ENCODE measurements around the gene DTNB. TPM values are rescaled to one million over a fixed set of nuclear protein-coding genes. Genes with fewer than 3 reads are reported as not detected.

The DTNB gene
- total and polyA plus RNA-seq, 10 of the 15 experiments (the other 5 are each of a cell fraction or from before 2014, with no cell fraction given), result 4.5 to 30.6 (median 11.9) TPM

DNA sequence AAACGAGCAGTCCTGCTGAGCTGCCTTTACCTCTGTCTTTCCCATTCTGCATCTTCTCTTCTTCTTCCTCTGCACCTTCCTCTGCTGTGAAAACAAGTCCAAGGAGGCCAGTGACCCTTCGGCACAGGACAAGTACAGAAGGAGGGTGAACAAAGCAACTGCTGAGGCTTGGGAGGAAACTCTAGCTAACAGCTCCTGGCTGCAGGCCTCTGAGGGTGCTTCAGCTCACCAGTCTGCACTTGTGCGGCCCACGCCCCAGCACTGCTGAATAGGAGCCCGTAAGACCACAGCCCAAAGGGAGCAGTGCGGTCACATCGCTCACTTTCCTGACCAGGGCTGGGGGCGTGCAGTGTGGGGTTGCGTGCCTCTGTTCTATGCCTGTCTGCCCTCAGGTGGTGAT is 289.6 kb downstream of the DTNB start (continued):
- TF ChIP-seq STAT1 (conservative IDR thresholded peaks at IDR 0.05) (no peak), CBX5 (IDR thresholded peaks at IDR 0.05; ENCODE audit: low read depth) (no peak)

DNA sequence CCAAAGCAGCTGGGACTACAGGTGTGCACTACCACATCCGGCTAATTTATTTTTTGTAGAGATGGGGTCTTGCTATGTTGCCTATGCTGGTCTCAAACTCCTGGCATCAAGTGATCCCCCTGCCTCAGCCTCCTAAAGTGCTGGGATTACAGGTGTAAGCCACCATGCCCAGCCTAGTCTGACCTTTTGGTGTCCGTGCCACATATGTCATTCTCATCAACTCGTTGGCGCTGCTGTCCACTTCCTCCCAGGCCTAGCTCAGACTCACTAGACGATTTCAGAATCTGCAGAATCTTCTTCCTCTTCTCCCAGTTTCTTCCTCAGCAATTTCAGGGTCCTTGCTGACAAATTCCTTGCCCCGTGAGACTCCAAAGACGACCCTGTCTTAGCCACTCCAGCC is 291.9 kb downstream of the DTNB start:
- Histone ChIP-seq H3K79me2 (ENCODE audit: control insufficient read depth, insufficient read depth, low read length) (no peaks in the 10 kb centered on the region), H3K9me3 (replicated peaks; ENCODE audit: control insufficient read depth, insufficient read depth, low read length) (no peaks in the 10 kb centered on the region; the same call in 2 of the 3 replicates), H3K36me3 (ENCODE audit: control insufficient read depth in 2 of 2, insufficient read depth in 2 of 2, low read length in 1 of 2) (no peaks in the 10 kb centered on the region), H3K4me1 (ENCODE audit: control insufficient read depth, insufficient read depth, low read length) (peaks cover 35% of the 10 kb centered on the region), H3K27ac (ENCODE audit: control insufficient read depth, insufficient read depth) (no peak overlapping the region), H3K4me2 (ENCODE audit: control insufficient read depth, insufficient read depth) (no peak overlapping the region), H3K9ac (ENCODE audit: control insufficient read depth, insufficient read depth, low read length) (no peak overlapping the region), H3K27me3 (replicated peaks in 1 of 2; ENCODE audit: control insufficient read depth in 2 of 2, insufficient read depth in 2 of 2, low read length in 1 of 2) (no peaks in the 10 kb centered on the region), H4K20me1 (ENCODE audit: control insufficient read depth, insufficient read depth) (no peaks in the 10 kb centered on the region), H3K4me3 (no peak overlapping the region), H2AFZ (ENCODE audit: control insufficient read depth, low read depth, low read length) (no peak overlapping the region)
- SMC1A ChIA-PET (ENCODE audit: uncharacterized antibody, unreplicated experiment), result interaction anchor here (1.0 to 13.4 kb wide), 8 partner anchors 8 to 283 kb away, joined by 3 to 92 read pairs (median 4); no protein-coding TSS in a partner anchor
- DNase-seq (ENCODE audit: low read depth, low spot score), result no peak
- CTCF ChIA-PET, result interaction anchor here (1.0 to 8.5 kb wide), 5 partner anchors 11 to 38 kb away, joined by 3 to 126 read pairs (median 5); no protein-coding TSS in a partner anchor
- no TSS peak for BruUV-seq (replicated peaks)
- intact Hi-C loops (cut with micrococcal nuclease; ENCODE audit: unreplicated experiment) (no loop called here), in situ Hi-C loops (cut with MboI) (no loop called here)
- TF ChIP-seq, protein P1, sequence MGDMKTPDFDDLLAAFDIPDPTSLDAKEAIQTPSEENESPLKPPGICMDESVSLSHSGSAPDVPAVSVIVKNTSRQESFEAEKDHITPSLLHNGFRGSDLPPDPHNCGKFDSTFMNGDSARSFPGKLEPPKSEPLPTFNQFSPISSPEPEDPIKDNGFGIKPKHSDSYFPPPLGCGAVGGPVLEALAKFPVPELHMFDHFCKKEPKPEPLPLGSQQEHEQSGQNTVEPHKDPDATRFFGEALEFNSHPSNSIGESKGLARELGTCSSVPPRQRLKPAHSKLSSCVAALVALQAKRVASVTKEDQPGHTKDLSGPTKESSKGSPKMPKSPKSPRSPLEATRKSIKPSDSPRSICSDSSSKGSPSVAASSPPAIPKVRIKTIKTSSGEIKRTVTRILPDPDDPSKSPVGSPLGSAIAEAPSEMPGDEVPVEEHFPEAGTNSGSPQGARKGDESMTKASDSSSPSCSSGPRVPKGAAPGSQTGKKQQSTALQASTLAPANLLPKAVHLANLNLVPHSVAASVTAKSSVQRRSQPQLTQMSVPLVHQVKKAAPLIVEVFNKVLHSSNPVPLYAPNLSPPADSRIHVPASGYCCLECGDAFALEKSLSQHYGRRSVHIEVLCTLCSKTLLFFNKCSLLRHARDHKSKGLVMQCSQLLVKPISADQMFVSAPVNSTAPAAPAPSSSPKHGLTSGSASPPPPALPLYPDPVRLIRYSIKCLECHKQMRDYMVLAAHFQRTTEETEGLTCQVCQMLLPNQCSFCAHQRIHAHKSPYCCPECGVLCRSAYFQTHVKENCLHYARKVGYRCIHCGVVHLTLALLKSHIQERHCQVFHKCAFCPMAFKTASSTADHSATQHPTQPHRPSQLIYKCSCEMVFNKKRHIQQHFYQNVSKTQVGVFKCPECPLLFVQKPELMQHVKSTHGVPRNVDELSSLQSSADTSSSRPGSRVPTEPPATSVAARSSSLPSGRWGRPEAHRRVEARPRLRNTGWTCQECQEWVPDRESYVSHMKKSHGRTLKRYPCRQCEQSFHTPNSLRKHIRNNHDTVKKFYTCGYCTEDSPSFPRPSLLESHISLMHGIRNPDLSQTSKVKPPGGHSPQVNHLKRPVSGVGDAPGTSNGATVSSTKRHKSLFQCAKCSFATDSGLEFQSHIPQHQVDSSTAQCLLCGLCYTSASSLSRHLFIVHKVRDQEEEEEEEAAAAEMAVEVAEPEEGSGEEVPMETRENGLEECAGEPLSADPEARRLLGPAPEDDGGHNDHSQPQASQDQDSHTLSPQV (IDR thresholded peaks at IDR 0.05), result no peak
- TF ChIP-seq, protein P2, sequence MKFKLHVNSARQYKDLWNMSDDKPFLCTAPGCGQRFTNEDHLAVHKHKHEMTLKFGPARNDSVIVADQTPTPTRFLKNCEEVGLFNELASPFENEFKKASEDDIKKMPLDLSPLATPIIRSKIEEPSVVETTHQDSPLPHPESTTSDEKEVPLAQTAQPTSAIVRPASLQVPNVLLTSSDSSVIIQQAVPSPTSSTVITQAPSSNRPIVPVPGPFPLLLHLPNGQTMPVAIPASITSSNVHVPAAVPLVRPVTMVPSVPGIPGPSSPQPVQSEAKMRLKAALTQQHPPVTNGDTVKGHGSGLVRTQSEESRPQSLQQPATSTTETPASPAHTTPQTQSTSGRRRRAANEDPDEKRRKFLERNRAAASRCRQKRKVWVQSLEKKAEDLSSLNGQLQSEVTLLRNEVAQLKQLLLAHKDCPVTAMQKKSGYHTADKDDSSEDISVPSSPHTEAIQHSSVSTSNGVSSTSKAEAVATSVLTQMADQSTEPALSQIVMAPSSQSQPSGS (IDR thresholded peaks at IDR 0.05; ENCODE audit: low read length), result no peak
- TF ChIP-seq ATF7 (IDR thresholded peaks at IDR 0.05; ENCODE audit: low read depth), result no peak
- TF ChIP-seq RCOR1 (conservative IDR thresholded peaks at IDR 0.05; ENCODE audit: low read depth, low read length), result no peak
- no peak for TF ChIP-seq RBBP5 (conservative IDR thresholded peaks at IDR 0.05)
- TF ChIP-seq CBX5 (IDR thresholded peaks at IDR 0.05; ENCODE audit: low read depth), result no peak
- TF ChIP-seq, protein P3, sequence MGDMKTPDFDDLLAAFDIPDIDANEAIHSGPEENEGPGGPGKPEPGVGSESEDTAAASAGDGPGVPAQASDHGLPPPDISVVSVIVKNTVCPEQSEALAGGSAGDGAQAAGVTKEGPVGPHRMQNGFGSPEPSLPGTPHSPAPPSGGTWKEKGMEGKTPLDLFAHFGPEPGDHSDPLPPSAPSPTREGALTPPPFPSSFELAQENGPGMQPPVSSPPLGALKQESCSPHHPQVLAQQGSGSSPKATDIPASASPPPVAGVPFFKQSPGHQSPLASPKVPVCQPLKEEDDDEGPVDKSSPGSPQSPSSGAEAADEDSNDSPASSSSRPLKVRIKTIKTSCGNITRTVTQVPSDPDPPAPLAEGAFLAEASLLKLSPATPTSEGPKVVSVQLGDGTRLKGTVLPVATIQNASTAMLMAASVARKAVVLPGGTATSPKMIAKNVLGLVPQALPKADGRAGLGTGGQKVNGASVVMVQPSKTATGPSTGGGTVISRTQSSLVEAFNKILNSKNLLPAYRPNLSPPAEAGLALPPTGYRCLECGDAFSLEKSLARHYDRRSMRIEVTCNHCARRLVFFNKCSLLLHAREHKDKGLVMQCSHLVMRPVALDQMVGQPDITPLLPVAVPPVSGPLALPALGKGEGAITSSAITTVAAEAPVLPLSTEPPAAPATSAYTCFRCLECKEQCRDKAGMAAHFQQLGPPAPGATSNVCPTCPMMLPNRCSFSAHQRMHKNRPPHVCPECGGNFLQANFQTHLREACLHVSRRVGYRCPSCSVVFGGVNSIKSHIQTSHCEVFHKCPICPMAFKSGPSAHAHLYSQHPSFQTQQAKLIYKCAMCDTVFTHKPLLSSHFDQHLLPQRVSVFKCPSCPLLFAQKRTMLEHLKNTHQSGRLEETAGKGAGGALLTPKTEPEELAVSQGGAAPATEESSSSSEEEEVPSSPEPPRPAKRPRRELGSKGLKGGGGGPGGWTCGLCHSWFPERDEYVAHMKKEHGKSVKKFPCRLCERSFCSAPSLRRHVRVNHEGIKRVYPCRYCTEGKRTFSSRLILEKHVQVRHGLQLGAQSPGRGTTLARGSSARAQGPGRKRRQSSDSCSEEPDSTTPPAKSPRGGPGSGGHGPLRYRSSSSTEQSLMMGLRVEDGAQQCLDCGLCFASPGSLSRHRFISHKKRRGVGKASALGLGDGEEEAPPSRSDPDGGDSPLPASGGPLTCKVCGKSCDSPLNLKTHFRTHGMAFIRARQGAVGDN (IDR thresholded peaks at IDR 0.05), result no peak
- TF ChIP-seq ZSCAN29 (IDR thresholded peaks at IDR 0.05), result no peak
- no peak for TF ChIP-seq KAT2A (conservative IDR thresholded peaks at IDR 0.05; ENCODE audit: control insufficient read depth, low read depth, low read length)
- no peak for TF ChIP-seq MEF2B (IDR thresholded peaks at IDR 0.05; ENCODE audit: partially characterized antibody, poor library complexity, severe bottlenecking)
- no peak for TF ChIP-seq SMARCA5 (IDR thresholded peaks at IDR 0.05)
- TF ChIP-seq BMI1 (IDR thresholded peaks at IDR 0.05; ENCODE audit: borderline replicate concordance), result no peak
- TF ChIP-seq, protein P4, sequence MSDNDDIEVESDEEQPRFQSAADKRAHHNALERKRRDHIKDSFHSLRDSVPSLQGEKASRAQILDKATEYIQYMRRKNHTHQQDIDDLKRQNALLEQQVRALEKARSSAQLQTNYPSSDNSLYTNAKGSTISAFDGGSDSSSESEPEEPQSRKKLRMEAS (IDR thresholded peaks at IDR 0.05; ENCODE audit: low read depth, low read length), result no peak
- POLR2A ChIA-PET, result interaction anchor here (0.6 to 8.6 kb wide), 6 partner anchors 9 to 178 kb away, joined by 3 to 73 read pairs (median 6); no protein-coding TSS in a partner anchor
- RAD21 ChIA-PET (ENCODE audit: unreplicated experiment), result interaction anchor here (6.8 kb wide), 1 partner anchor 38 kb away, joined by 78 read pairs; no protein-coding TSS in a partner anchor
- ATAC-seq, result no peak
- FAIRE-seq, result no peak
- WGBS (ENCODE audit: insufficient coverage, insufficient replicate concordance, low lambda C conversion rate, missing lambda C conversion rate), result 93% methylated on average over 7 of the region's 7 CpGs

All from GM12878 (cell line).